Right lung (tissue), 5 donors: ENCODE measurements around the gene FAM13C. TPM values are rescaled to one million over a fixed set of nuclear protein-coding genes. Genes with fewer than 3 reads are reported as not detected.
"Not testable (repeated sequence)": the region's sequence is repeated elsewhere in the genome, so short reads cannot be mapped to it uniquely, and the experiment has no call there.

Experiments
- DNase-seq, 2 donors: peaks; one replicate each; pipeline ENCODE4 v3.0.0-alpha.2; 2013
- polyA plus RNA-seq, 5 donors: library from polyadenylated mRNA; unstranded; fragments of 120-200 nt; gene quantifications; one replicate each; pipeline versions ENCODE4 v1.2.1 to v1.2.3, GENCODE V29; 2013; ENCODE audit warnings: inconsistent platforms in 1 of 5, low replicate concordance in 1 of 5; ENCODE audit not compliant: insufficient read length in 5 of 5, insufficient read depth in 1 of 5

Gene FAM13C
- polyA plus RNA-seq, 5 donors: 17.7 to 36.1 (median 25.9) TPM

- no peak for DNase-seq
Measured at GRCh38 chr10:59279991-59280505, 82.3 kb downstream of the FAM13C start.

GRCh38 chr10:59279476-59279875 is 82.9 kb downstream of the FAM13C start:
- DNase-seq: no peak

GRCh38 chr10:59276919-59277318 is 85.4 kb downstream of the FAM13C start:
- DNase-seq: no peak

DNA sequence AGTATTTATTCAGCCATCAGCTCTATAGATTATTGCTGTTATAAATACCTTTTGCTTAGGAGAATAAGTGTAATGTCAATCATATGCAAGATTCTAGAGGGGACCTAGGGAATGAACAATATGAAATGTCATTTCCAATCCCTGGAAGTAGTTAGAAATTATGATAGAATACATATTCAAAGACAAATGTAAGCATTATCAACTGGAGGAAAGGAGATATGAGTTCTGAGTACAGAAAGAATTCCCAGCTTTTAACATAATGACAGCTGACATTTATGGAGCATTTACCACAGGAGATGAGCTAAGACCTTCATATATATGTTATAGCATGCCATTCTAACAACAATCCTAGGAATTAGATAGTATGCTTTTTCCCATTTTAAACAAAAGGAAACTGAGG is 86.2 kb downstream of the FAM13C start:
- no peak for DNase-seq

DNA sequence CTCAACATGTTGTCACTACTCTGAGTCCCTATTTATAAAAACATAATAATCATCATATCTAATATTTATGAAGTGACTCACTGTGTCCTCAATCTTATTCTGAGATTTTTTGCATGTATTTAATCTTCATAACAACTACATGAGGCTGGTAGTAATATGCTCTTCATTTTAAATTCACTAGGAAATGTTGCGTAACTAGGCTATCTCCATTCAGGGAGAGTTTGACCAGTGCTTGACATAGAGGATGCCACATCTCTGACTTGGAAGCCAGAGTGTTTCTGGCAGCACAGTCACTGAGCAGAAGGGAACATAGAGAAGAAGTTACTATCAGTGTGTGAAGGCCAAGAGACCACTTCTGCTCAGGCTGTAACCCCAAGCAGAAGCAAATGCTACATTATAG is 88.9 kb downstream of the FAM13C start:
- DNase-seq: peak; percentile 26 to 31

DNA sequence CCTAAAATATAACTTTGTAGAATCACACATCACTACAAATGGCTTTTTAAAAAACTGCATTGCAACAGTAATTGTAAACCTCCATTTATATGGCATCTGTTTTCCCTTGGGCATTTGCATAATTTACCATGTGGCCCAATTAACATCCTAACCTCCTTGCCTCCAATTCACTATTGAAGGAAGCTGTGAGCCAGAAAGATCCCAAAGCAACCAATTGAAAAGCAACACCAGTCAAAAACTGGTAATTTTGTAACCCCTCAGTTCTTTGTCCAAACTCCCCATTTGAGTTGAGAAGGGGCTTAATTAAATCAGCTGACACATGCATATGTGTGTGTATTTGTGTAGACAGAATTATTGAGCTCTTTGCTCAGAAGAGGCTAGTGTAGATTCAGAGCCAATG is 90.3 kb downstream of the FAM13C start:
- DNase-seq: no peak

DNA sequence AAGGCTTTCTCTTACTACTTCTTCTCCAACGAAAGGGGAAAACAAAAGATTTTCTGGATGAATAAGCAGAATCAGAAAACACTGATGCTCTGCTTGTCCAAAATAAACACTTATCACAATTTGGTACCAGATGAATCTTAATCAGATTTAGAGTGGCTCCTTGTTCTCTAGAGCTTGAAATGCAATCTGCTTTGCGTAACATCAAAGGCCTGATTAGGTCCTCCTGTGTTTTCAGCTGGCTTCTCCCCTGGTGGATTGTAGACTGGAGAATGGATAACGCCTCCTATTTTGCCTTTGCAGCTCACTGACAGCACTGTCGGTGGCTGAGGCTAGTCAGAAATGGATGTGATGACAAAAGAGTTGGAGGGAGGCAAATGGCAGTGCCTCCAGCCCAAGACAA is 91.2 kb downstream of the FAM13C start:
- DNase-seq: no peak

DNA sequence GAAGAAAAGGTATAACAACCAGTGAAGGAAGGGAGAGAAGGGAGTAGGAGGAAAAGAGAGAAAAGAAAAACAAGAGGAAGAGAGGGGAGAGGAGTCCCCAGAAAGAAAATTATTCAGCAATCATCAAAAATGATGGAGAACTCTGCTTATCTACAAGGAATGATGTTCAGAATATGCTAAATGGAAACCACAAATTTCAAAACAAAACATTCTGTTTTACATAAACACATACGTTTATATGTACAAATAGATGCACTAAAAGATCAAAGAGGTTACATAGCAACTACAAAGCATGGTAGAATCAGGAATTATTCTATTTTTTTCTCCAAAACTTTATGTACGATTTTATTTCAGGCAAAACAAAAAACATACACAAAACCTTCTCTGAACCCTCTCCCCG is 91.9 kb downstream of the FAM13C start:
- DNase-seq: peak in 1 of 2 donors; percentile 22

DNA sequence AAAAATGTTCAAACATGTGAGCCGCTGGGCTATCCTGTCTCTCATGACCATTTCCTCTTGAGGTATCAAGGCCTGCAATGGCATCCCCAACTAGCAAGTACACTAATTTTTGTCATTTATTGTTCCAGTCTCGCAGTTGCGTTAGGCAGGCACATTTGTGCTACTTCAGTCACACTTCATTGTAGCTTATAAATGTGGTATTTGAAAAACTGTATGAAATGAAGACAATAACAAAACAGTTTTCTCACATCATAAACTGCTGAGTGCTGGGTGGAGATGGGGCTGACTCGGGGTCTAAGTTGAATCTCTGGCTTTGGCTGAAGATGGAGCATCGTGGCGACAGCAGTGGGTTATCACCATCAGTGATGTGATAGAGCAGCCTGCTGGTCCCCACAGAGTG is 92.7 kb downstream of the FAM13C start:
- peak; percentile 68 to 69 for DNase-seq

DNA sequence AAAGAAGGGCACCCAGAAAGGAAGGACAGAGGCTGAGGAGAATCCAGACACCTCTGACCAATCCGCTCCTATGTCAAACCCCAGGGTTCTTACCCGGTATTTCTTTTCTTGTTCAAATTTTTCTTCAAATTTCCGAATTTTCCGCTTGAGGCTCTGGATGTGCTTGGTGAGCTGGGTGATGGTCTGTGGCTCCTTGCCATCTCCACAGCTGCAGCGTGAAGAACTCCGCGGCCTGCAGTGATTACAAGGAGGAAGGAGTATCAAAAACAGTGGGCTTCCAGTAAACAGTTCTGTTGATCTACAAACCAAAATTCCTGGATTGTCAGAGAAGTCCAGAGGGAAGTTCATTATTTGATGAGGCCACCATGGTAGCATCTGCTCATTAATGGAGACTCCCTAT is 93.9 kb downstream of the FAM13C start:
- DNase-seq: no peak

GRCh38 chr10:59266321-59266720 is 96.0 kb downstream of the FAM13C start:
- DNase-seq: no peak

GRCh38 chr10:59265141-59265540 is 97.2 kb downstream of the FAM13C start:
- no peak for DNase-seq

DNA sequence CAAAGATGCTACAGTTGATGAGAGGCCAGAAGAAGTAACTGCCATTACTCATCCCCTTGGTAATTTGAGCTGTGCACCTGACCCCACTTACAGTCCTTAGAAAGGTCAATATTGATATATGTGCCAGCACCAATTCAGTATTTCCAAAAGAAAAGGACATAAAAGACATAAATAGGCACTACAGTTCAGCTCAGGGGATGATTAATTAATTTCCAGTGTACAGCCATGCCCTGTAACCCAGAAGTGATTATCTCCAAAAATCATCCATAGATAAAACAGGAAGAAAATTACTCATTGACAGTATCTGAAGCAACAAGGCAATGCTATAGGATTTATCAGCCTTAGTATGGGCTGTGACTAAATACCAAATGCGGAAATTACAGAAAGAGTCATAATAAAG is 103.5 kb downstream of the FAM13C start:
- no peak for DNase-seq

DNA sequence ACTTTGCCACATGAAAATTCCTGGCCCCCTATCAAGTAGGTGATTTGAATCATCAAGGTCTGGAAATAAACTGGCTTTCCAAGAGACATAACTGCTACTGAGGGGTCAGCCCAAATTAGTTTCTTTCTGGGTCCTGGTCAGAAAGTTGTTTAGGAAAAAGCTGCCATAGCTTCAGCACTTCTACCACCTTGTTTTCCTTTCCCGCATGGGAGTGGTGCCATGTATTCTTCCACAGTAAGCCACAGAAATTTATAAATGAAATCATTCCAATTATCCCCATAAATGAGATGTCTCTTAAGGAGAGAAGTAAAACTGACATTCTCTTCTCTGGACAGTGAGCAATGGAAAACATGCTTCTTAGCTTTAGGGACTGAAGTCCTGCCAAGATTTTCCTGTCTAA is 105.1 kb downstream of the FAM13C start:
- no peak for DNase-seq

DNA sequence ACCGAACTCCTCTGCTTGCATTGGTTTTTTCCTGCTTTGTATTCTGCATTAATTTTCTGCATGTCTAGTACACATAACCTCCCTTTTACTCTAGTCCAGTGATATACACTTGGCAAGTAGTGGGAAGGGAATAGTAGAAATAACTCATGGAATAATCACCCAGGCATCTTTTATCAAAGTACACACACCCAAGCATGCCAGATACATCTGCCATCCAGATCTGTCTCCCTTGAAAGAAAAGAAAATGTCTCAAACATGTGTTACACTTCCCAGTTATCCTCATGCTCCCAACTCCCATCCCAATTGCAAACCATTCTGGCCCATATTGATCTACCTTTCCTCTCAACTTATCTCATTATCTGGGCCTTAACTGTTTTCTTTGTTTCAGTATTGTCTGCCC is 106.9 kb downstream of the FAM13C start:
- DNase-seq: no peak

- DNase-seq: no peak
Measured at GRCh38 chr10:59252491-59252890, 109.9 kb downstream of the FAM13C start.

DNA sequence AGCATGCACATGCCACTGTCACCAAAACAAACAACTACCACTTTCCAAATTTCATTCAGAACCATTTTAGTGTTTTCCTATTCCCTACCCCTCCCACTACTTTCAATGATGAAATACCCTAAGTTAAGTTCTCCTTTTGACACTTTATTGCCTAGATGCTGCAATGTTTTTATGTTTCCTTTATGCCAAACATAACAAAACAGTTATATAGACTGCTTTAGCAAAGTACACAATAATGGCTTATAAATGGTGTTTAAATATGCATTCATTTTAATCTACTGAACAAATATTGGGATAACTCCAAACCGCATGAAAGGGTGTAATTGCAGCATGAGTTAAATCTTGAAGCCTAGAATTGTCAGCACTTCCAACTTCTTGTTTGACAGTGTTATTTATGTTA is 116.7 kb downstream of the FAM13C start:
- DNase-seq: peak in 1 of 2 donors; percentile 42

GRCh38 chr10:59244871-59245270 is 117.5 kb downstream of the FAM13C start:
- DNase-seq: no peak

DNA sequence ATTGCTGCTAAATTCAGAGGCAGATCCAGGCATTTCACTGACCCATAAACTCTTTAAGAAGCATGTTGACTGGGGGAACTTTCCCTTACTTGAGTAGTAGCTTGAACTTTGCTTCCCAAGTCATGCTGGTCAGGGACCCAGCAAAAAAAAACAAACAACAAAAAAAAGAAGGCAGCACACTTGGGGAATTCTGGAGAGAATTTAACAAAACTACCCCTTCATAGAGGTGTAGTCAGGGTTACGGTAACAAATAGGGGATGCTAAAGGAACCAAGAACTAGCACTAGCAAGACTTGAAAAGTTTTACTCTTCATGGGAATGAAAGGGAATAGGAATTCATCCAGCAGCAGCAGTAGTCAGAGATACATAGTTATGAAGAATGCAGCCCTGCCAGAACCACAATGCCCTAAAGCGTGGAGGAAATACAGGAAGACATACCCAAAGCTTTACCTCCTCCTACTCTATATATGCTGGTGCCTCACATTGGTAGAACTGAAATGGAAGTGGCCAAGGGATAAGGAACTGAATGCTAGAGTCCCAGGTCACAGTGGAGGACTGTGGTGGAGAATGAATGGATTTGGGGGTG is 118.6 kb downstream of the FAM13C start:
- DNase-seq: no peak

DNA sequence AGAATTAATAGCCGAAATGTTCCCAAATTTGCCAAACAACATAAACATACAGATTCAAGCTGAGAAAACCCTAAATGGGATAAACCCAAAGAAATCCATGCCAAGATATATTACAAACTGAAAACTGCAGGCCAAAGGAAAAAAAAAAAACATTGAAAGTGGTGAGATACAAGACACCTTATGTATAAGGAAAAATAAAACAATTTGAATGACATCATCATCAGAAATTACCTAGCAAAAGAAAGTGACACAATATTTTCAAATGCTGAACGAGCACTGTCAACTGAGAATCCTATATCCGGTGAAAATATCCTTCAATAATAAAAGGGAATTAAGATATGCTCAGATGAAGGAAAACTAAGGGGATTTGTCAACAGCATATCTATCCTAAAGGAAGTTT is 119.4 kb downstream of the FAM13C start:
- DNase-seq: no peak

DNA sequence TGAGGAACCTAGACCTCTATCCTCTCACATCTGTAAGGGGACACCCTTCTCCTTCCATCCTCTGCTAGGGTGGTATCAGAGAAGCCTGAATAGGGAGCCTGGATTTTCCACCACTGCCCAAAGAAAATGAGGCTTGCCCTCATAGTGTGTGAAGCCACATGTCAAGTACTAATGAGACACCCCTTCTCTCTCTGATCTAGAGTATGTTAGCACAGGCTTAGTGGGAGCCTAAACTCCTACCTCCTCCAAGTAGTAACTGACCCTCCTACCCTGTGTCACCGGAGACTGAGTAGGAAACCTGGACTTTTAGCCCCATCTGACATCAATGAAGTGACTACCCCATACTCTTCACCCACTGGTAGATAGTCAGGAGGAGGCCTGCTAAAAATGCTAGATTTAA is 120.3 kb downstream of the FAM13C start:
- no peak for DNase-seq

GRCh38 chr10:59240582-59241183 is 121.7 kb downstream of the FAM13C start:
- DNase-seq: peak; percentile 45 to 60

DNA sequence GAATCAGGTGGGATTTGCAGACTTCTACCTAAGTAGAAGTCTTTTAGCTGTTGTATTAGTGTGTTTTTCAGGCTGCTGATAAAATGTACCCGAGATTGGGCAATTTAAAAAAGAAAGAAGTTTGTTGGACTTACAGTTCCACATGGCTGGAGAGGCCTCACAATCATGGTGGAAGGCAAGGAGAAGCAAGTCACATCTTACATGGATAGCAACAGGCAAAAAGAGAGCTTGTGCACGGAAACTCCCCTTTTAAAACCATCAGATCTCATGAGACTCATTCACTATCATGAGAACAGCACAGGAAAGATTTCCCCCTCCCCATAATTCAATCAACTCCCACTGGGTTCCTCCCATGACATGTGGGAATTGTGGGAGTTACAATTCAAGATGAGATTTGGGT is 123.2 kb downstream of the FAM13C start:
- DNase-seq: not testable (repeated sequence)

DNA sequence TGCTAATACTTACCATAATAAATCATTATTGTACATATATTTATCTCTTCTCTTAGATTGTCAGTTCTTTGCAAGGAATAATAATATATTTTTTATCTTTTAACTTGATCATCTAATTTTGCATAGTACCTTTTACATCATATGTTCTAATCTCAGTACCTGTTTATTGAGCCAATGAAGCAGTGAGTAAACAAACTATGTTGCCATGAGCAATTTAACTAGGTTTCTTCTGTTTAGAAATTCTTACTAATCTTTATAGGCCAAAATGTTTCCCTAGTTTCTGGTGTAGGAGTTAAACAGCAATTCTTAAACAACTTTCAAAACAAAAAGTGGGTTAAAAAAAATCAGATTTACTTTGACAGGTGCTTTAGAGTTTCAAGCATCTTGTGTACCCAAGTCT is 124.6 kb downstream of the FAM13C start:
- DNase-seq: no peak
